GM18526 (cell line): ENCODE measurements around the gene PTPRE.

Experiments used
- POLR2A ChIP-seq: IDR thresholded peaks from 3 replicates; pipeline ENCODE4 v1.6.1; 2011; ENCODE audit not compliant: insufficient read length; ENCODE audit errors: extremely low read depth

PTPRE gene

GRCh38 chr10:127912607-127913367, 5.9 kb downstream of the PTPRE start:
- TF ChIP-seq POLR2A, result no peak

- no peak for TF ChIP-seq POLR2A
Measured at GRCh38 chr10:127913368-127913759, 6.5 kb downstream of the PTPRE start.

GRCh38 chr10:127915324-127915723, 8.4 kb downstream of the PTPRE start:
- no peak for TF ChIP-seq POLR2A

- no peak for TF ChIP-seq POLR2A
Measured at GRCh38 chr10:127916826-127917225, 9.9 kb downstream of the PTPRE start.

GRCh38 chr10:127918572-127918971, 11.7 kb downstream of the PTPRE start:
- TF ChIP-seq POLR2A, result no peak

GRCh38 chr10:127919418-127920271, 12.7 kb downstream of the PTPRE start:
- no peak for TF ChIP-seq POLR2A

- TF ChIP-seq POLR2A, result no peak
Measured at GRCh38 chr10:127920306-127921074, 13.6 kb downstream of the PTPRE start.

- TF ChIP-seq POLR2A, result no peak
Measured at GRCh38 chr10:127921075-127921752, 14.3 kb downstream of the PTPRE start.

- no peak for TF ChIP-seq POLR2A
Measured at GRCh38 chr10:127921753-127922145, 14.8 kb downstream of the PTPRE start.

- TF ChIP-seq POLR2A, result no peak
Measured at GRCh38 chr10:127922206-127922605, 15.3 kb downstream of the PTPRE start.

GRCh38 chr10:127922675-127923366, 15.9 kb downstream of the PTPRE start:
- no peak for TF ChIP-seq POLR2A

GRCh38 chr10:127923646-127924045, 16.7 kb downstream of the PTPRE start:
- TF ChIP-seq POLR2A, result no peak

GRCh38 chr10:127925471-127926207, 18.7 kb downstream of the PTPRE start:
- TF ChIP-seq POLR2A, result no peak

- no peak for TF ChIP-seq POLR2A
Measured at GRCh38 chr10:127926455-127926854, 19.6 kb downstream of the PTPRE start.
